ENCODE results near the gene HYAL1. TPM values are rescaled to one million over a fixed set of nuclear protein-coding genes. Genes with fewer than 3 reads are reported as not detected.
"Not testable (repeated sequence)": the region's sequence is repeated elsewhere in the genome, so short reads cannot be mapped to it uniquely, and the experiment has no call there.

HYAL1 gene
- total RNA-seq, 2 experiments from 2014 or later: not detected

DNA sequence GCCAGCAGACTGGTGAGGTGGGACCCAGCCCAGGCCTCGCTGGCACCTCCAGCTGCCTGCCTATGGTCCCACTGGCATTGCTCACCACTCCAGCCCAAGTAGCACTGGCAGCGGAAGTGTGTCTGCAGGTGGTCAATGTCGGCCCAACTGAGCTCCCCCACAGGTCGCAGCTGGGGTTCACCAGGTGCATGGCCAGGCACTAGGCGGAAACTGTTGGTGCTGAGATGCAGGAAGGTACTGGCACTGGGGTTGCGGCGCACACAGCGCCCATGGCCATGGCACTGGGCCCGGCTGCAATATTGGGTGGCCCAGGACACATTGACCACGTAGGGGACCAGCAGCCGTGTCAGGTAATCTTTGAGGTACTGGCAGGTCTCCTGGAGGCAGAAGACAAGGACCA is 14.8 kb upstream of the HYAL1 start:
- no peak for DNase-seq
- intact Hi-C loops (cut with micrococcal nuclease): no loop called here
- no peak overlapping the region for H3K4me3 Mint-ChIP-seq
- ChIA-PET POLR2A (interaction anchor here (1.0 to 13.4 kb wide), 4 partner anchors 9 to 18 kb away, joined by 3 to 126 read pairs (median 4); partner anchors contain the start of genes RASSF1 and TUSC2), CTCF (interaction anchor here (1.2 to 2.8 kb wide), 5 partner anchors 10 to 124 kb away, joined by 3 to 9 read pairs (median 5); partner anchors contain the start of genes HYAL3, NAA80 and TUSC2)
- no peak for ATAC-seq
- no peaks in the 10 kb centered on the region for H3K27me3 Mint-ChIP-seq
- H3K4me1 Mint-ChIP-seq (ENCODE audit: low read depth): peaks cover 37% of the 10 kb centered on the region
- H3K27ac Mint-ChIP-seq: no peak overlapping the region
- H3K9me3 Mint-ChIP-seq: no peaks in the 10 kb centered on the region
- TF ChIP-seq, protein P1, sequence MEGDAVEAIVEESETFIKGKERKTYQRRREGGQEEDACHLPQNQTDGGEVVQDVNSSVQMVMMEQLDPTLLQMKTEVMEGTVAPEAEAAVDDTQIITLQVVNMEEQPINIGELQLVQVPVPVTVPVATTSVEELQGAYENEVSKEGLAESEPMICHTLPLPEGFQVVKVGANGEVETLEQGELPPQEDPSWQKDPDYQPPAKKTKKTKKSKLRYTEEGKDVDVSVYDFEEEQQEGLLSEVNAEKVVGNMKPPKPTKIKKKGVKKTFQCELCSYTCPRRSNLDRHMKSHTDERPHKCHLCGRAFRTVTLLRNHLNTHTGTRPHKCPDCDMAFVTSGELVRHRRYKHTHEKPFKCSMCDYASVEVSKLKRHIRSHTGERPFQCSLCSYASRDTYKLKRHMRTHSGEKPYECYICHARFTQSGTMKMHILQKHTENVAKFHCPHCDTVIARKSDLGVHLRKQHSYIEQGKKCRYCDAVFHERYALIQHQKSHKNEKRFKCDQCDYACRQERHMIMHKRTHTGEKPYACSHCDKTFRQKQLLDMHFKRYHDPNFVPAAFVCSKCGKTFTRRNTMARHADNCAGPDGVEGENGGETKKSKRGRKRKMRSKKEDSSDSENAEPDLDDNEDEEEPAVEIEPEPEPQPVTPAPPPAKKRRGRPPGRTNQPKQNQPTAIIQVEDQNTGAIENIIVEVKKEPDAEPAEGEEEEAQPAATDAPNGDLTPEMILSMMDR (IDR thresholded peaks at IDR 0.05): no peak
- H3K36me3 Mint-ChIP-seq (ENCODE audit: low read depth): peaks cover 1% of the 10 kb centered on the region

DNA sequence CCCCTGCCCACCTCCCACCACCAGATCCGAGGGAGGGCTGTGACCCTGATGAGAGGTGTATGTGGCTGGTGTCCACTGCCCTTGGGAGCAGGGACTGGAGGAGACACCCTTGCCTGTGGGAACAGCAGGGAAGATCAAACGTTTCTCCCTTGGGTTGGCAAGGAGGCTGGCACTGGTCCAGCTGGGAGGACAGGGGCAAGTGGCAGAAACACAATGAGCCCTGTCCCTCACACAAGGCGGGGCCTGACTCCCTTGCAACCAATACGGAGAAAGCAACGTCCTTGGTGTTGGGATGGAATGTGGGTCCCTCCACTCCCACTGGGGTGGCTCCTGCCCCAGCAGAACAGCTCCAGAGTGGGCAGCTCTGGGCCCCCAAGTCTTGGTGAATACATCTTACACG is 13.9 kb upstream of the HYAL1 start:
- intact Hi-C loops (cut with micrococcal nuclease): no loop called here
- ATAC-seq (no peak), DNase-seq (no peak)
- H3K9me3 Mint-ChIP-seq: no peaks in the 10 kb centered on the region
- peaks cover 36% of the 10 kb centered on the region for H3K4me1 Mint-ChIP-seq (ENCODE audit: low read depth)
- H3K27me3 Mint-ChIP-seq: no peaks in the 10 kb centered on the region
- POLR2A ChIA-PET: interaction anchor here (0.9 to 13.4 kb wide), 3 partner anchors 11 to 167 kb away, joined by 3 to 126 read pairs (median 4); partner anchors contain the start of genes RASSF1 and TUSC2
- no peak overlapping the region for H3K4me3 Mint-ChIP-seq
- CTCF ChIA-PET: interaction anchor here (1.2 to 2.8 kb wide), 3 partner anchors 11 to 30 kb away, joined by 3 to 9 read pairs (median 3); partner anchors contain the start of gene TUSC2
- peaks cover 1% of the 10 kb centered on the region for H3K36me3 Mint-ChIP-seq (ENCODE audit: low read depth)
- TF ChIP-seq, protein P1 (IDR thresholded peaks at IDR 0.05): no peak
- H3K27ac Mint-ChIP-seq: no peak overlapping the region

DNA sequence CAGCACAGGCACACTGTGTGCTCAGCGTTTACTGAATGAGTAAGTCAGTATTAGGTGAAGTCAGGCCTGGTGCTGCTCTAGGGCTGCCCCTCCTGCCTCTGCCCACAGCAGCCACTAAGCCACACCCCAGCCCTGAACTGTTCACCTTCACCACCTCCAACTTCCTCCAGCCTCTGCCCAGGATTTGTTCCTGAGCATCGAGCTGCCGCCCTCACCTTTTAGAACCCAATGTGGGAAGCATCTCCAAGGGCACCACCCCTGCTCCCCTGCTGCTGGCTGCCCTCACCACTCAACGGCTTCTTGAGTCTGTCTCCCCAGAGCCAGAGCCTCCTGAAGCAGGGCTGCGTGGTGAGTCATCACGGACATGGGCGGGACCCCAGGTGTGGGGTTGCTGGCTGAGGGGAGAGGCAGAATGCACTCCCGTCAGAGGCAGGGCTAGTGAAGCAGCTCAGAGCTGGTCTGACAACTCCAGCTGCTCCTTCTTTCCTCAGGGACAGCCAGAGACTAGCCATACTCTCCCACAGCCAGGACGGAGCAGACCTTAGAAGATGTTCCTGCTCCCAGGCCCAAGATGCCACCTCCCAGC is 13.4 kb upstream of the HYAL1 start:
- TF ChIP-seq, protein P1 (IDR thresholded peaks at IDR 0.05): no peak
- Mint-ChIP-seq H3K27ac (peak overlapping the region; percentile 82), H3K36me3 (ENCODE audit: low read depth) (peaks cover 1% of the 10 kb centered on the region), H3K9me3 (no peaks in the 10 kb centered on the region), H3K27me3 (no peaks in the 10 kb centered on the region), H3K4me1 (ENCODE audit: low read depth) (peaks cover 34% of the 10 kb centered on the region), H3K4me3 (no peak overlapping the region)
- intact Hi-C loops (cut with micrococcal nuclease): no loop called here
- ATAC-seq (peak; percentile 65), DNase-seq (peak; percentile 80)
- ChIA-PET CTCF (interaction anchor here (1.2 to 2.8 kb wide), 2 partner anchors 11 to 30 kb away, joined by 3 to 9 read pairs; partner anchors contain the start of gene TUSC2), POLR2A (interaction anchor here (13.4 kb wide), 1 partner anchor 19 kb away, joined by 126 read pairs; the partner anchor contains the start of gene RASSF1)

DNA sequence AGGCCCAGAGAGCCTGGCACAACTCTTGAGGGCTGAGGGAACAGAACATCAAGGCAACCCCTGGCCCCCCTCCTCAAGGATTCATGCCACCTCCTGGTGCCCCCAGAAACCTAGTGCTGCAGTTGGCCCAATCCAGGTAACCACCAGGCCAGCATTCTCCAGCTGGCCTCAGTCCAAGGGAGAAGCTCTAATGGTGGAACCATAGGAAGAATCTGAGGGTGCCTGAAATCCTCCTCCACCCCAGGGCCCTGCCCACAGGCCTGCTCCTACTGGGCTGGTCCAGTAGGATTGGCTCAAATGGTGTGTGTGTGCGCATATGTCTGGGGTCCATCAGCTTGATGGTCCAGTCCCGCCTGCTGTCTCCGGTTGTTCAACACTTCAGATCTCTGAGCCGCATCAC is 11.4 kb upstream of the HYAL1 start:
- POLR2A ChIA-PET: interaction anchor here (0.7 to 13.4 kb wide), 3 partner anchors 8 to 22 kb away, joined by 3 to 126 read pairs (median 4); partner anchors contain the start of genes IFRD2 and RASSF1
- Mint-ChIP-seq H3K27ac (no peak overlapping the region), H3K27me3 (no peaks in the 10 kb centered on the region), H3K36me3 (ENCODE audit: low read depth) (peaks cover 2% of the 10 kb centered on the region), H3K4me1 (ENCODE audit: low read depth) (peaks cover 29% of the 10 kb centered on the region), H3K9me3 (peaks cover under 1% of the 10 kb centered on the region), H3K4me3 (no peak overlapping the region)
- intact Hi-C loops (cut with micrococcal nuclease): no loop called here
- CTCF ChIA-PET: interaction anchor here (1.1 to 2.9 kb wide), 6 partner anchors 9 to 55 kb away, joined by 3 to 12 read pairs (median 3); partner anchors contain the start of genes HYAL3 and NAA80
- TF ChIP-seq, protein P1 (IDR thresholded peaks at IDR 0.05): no peak
- no peak for DNase-seq
- no peak for ATAC-seq

DNA sequence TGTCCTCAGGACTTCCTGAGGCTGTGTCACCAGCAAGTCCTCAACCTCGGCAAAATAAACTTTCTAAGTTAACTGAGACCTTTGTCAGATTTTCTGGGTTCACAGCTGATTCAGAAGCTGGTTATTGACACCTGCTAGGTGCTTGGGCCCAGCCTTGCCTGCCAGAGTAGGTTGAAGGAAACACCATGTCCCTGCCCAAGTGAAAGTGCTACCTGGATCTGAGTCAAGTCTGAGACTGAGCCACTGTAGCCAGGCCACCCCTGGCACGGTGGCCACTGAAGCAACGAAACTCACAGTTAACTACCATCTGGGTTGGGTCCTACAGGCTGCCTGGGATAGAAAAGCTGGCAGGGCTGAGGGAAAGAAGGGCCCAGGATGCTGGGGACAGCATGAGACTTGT is 11.0 kb upstream of the HYAL1 start:
- Mint-ChIP-seq H3K36me3 (ENCODE audit: low read depth) (peaks cover 4% of the 10 kb centered on the region), H3K27me3 (no peaks in the 10 kb centered on the region), H3K27ac (no peak overlapping the region), H3K4me3 (no peak overlapping the region), H3K4me1 (ENCODE audit: low read depth) (peaks cover 25% of the 10 kb centered on the region), H3K9me3 (peaks cover 1% of the 10 kb centered on the region)
- DNase-seq (no peak), ATAC-seq (no peak)
- intact Hi-C loops (cut with micrococcal nuclease): no loop called here
- TF ChIP-seq, protein P1 (IDR thresholded peaks at IDR 0.05): no peak
- ChIA-PET CTCF (interaction anchor here (1.3 to 2.9 kb wide), 5 partner anchors 9 to 54 kb away, joined by 3 to 12 read pairs (median 3); partner anchors contain the start of genes HYAL3 and NAA80), POLR2A (interaction anchor here (1.5 to 13.4 kb wide), 3 partner anchors 15 to 22 kb away, joined by 3 to 126 read pairs (median 4); partner anchors contain the start of genes HYAL3, IFRD2, NAA80 and RASSF1)

DNA sequence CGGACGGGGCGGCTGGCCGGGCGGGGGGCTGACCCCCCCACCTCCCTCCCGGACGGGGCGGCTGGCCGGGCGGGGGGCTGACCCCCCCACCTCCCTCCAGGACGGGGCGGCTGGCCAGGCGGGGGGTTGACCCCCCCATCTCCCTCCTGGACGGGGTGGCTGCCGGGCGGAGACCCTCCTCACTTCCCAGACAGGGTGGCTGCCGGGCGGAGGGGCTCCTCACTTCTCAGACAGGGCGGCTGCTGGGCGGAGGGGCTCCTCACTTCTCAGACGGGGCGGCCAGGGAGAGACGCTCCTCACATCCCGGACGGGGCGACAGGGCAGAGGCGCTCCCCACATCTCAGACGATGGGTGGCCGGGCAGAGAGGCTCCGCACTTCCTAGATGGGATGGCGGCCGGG is 8.7 kb upstream of the HYAL1 start:
- H3K27me3 Mint-ChIP-seq; CTCF ChIA-PET; POLR2A ChIA-PET; H3K27ac Mint-ChIP-seq; DNase-seq; H3K36me3 Mint-ChIP-seq (ENCODE audit: low read depth); intact Hi-C loops (cut with micrococcal nuclease); H3K9me3 Mint-ChIP-seq; ATAC-seq; H3K4me3 Mint-ChIP-seq: not testable (repeated sequence)
- H3K4me1 Mint-ChIP-seq (ENCODE audit: low read depth): peaks cover 15% of the 10 kb centered on the region

All from activated CD8-positive, alpha-beta T cell treated with anti-CD3 and anti-CD28 coated beads for 36 hours (primary cell).